GM10266 (cell line): ENCODE results near the gene MOV10L1.

Experiments used
- DNase-seq: peaks from one replicate; pipeline ENCODE4 v3.0.0; 2012; ENCODE audit errors: extremely low spot score
- TF ChIP-seq, protein P1 (sequence below): IDR thresholded peaks from 2 replicates; pipeline ENCODE4 v1.5.1; 2012; ENCODE audit warnings: mild to moderate bottlenecking, low read depth; ENCODE audit not compliant: control insufficient read depth, insufficient read depth; ENCODE audit errors: missing control alignments

The MOV10L1 gene

DNA sequence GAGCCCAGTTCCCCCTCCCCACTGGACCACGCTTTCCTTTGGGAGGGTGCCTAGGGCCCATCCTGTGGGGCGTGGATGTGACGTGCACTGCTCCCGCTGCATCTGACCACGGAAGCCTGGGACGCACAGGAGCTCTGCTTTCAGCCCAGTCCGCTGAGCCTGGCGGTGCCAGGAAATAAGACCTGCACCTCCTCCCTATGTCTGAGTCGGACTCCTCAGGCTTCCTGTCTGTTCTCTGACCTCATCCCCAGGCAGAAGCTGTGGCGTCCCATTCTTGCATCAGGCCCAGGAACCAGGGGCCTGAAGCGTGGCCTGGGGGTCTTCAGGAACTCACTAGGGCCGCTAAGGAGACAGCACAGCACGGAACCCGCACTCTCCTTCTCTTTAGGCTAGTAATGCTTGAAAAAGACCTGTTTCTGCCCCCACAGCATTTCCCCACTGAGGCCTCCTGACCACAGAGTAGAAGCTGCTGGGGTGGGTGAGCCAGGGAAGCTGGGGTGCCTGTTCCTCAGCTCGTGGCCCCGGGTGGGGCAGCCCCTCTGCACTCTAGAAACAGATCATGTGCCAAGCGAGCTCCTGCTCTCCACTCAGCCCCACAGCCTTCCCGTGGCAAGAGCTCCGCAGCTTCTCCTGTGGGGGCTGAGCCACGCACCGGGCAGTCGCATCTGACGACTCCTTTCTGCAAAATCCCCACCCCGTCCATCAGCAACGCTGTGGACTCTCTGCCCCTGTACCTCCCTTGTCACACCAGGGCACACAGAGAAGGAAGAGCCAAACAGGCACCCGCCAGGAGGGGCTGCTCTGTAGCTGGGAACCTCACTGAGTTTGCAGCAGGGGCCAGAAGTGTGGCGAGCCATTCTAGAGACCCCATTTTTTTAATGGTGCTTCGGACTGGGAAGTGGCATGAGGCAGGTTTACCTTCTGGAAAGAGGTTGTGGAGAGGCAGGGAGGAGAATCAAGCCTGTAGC is 22.6 kb downstream of the MOV10L1 start:
- DNase-seq = no peak

DNA sequence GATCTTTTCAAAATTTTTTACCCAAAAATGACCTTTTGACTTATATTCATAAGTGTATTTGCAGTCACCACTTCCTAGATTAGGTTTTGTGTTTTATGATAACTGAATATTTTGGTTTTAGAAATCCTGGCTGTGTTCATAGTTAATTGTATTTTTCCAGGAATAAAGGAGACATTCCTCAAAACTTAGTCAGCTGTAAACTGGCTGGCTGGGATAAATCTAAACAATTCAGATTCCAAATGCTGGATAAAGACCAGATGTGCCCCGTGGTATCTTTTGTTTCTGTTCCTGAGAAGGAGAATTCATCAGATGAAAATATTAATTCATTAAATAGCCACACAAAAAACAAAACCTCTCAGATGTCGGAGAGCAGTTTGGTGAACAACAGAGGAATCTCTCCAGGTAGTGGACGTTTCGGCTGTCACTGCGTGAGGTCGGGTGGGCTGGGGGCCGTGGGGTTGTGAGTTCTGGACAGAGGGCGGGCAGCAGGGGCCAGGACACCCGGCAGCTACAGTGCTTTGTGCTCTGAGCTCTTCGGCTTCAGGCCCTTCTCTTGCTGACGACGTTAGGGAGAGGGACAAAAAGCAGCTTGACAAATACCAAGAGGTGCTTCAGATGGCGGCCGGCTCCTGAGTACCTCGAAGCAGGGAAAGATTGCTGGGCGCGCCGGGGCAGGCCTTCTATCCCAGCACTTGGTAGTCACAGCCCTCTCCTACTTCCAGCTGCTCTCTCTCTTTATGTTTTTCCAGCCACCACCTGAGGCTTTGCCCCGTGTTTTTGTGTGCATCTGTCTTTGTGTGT is 24.6 kb downstream of the MOV10L1 start:
- DNase-seq = no peak
- TF ChIP-seq, protein P1, sequence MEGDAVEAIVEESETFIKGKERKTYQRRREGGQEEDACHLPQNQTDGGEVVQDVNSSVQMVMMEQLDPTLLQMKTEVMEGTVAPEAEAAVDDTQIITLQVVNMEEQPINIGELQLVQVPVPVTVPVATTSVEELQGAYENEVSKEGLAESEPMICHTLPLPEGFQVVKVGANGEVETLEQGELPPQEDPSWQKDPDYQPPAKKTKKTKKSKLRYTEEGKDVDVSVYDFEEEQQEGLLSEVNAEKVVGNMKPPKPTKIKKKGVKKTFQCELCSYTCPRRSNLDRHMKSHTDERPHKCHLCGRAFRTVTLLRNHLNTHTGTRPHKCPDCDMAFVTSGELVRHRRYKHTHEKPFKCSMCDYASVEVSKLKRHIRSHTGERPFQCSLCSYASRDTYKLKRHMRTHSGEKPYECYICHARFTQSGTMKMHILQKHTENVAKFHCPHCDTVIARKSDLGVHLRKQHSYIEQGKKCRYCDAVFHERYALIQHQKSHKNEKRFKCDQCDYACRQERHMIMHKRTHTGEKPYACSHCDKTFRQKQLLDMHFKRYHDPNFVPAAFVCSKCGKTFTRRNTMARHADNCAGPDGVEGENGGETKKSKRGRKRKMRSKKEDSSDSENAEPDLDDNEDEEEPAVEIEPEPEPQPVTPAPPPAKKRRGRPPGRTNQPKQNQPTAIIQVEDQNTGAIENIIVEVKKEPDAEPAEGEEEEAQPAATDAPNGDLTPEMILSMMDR = no peak

More for the DNA sequence above, 22.6 kb downstream of the MOV10L1 start:
- TF ChIP-seq, protein P1 = no peak

DNA sequence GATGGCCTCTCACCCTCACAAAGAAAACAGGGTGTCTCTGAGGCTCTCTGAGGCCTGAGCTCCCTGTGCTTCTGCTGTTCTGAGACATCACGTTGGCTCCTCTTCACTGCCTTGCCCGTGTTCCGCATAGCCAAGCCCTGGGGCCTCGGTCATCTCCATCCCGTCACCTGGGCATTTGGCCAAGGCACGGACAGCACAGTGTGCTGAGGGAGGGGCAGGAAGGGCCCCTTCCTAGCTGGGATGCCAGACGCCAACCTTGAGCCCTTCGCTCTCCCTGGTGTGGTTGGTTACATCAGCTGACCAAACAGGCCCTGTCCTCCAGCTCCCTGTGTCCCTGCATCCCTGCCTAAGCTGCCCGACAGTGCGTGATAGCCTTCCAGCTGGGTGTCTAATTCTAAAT is 25.9 kb downstream of the MOV10L1 start:
- no peak for DNase-seq
- TF ChIP-seq, protein P1 = no peak

DNA sequence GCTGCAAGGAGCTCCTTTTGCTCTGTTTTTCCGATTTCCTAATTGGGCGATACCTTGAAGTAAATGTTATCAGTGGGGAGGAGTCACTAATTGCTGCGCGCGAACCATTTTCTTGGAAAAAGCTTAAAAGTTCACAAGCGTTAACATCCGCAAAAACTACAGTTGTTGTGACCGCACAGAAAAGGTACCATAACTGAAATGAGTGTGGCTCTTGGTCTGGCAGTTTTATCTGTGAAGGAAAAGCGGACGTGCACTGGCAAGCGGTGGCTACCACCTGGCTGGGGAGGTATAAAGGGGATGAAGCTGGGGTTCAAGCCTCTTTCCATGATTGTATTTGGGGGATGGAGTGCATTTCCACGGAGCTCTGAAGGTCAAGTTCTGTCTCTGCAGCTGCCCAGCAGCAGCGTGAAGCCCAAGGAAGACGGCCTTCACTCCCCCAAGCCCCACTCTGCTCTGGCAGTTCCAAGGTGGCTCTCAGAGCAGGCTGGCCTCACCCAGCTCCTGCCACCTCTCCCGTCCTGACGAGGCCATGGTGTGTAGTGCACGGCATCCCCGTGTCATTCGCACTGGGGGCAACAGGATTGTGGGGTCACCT is 27.5 kb downstream of the MOV10L1 start:
- DNase-seq = no peak
- TF ChIP-seq, protein P1 = no peak

DNA sequence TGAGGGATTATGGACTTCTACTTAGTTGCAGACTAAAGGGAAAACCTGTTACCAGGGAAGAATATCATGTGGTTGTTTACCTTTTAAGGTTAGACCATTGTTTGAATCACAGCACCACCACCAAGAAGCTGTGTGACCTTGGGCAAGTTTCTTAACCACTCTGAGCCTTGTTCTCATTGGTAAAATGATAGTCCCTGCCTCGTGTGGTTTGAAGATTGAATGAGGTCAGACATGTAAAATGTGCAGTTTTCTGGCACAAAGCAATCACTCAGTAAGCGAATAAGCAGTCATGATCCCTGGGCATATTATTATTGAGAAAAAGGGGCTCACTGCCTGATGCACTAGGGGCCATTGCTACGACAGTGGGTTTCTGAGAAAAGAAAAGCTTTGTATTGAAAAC is 28.3 kb downstream of the MOV10L1 start:
- TF ChIP-seq, protein P1 = no peak
- DNase-seq = no peak

DNA sequence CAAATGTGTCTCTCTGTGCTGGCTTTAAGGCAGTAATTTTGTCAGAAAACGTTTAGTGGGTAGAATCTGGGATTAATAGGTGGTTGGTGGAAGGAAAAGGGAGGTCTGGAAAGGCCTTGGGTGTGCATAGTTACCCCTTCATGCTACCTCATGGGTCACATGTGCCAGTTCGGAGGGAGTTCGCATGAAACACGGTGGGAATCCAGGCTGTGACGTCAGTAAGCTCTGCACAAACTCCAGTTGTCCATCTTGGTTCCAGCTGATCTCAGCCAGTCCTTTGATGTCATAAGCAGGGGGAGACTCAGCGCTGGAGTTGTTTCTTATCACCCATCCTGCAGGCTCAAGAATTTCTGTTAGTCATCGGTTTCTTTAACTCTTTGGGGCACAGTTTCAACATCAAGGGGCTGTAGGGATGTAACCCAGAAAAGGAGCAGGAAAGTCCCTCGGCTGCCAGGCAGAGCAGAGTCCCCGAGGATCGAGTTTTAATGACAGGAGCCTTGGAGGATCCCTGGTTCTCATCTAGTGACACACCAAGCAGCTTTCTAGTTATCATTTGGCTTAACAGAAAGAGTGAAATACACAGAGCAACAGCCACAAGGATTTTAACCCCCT is 28.9 kb downstream of the MOV10L1 start:
- no peak for DNase-seq
- TF ChIP-seq, protein P1 = no peak
